Sigmoid colon (tissue), 4 donors: ENCODE data around the gene TMEM74B.

Experiments used
- CTCF ChIP-seq, 4 experiments: fragments of 450-650 bp in 3 of 4; fragments of 200-600 bp in 1 of 4; IDR thresholded peaks; one replicate each; pipeline ENCODE4 v1.5.1; 2016 to 2019; ENCODE audit warnings: antibody characterized with exemption in 4 of 4, mild to moderate bottlenecking in 3 of 4, moderate library complexity in 2 of 4
- POLR2A ChIP-seq, 2 donors: fragments of 450-650 bp; IDR thresholded peaks; one replicate each; pipeline ENCODE4 v1.6.1; 2016; ENCODE audit warnings: antibody characterized with exemption in 2 of 2, mild to moderate bottlenecking in 2 of 2, moderate library complexity in 2 of 2
- POLR2AphosphoS5 ChIP-seq, 4 donors: sonication (generic); formaldehyde crosslinking; IDR thresholded peaks; one replicate each; pipeline ENCODE4 v1.6.1; 2017; ENCODE audit warnings: antibody characterized with exemption in 4 of 4

DNA sequence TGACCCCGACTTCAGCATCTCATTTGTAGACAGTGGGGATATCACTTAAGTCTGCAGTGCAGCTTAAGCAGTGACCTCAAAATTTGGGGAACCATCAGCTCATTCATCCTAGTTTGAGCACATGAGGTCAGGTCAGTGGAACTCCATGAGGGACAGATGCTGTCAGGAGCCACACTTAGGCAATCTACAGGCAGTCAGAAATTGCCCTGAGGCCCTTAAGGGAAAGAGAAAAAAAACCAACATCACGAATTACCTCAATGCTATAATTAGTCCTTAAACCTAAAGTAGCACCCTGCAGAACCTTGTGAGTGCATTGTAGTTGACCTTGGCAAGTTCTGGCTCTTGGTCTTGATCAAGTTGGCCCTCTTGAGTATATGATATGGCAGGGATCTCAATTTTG lies 21.1 kb downstream of the TMEM74B start:
- TF ChIP-seq CTCF (IDR thresholded peaks at IDR 0.05) (no peak), POLR2AphosphoS5 (IDR thresholded peaks at IDR 0.05) (no peak), POLR2A (IDR thresholded peaks at IDR 0.05) (no peak)
